ENCODE results near the gene INCENP.

Gene INCENP

DNA sequence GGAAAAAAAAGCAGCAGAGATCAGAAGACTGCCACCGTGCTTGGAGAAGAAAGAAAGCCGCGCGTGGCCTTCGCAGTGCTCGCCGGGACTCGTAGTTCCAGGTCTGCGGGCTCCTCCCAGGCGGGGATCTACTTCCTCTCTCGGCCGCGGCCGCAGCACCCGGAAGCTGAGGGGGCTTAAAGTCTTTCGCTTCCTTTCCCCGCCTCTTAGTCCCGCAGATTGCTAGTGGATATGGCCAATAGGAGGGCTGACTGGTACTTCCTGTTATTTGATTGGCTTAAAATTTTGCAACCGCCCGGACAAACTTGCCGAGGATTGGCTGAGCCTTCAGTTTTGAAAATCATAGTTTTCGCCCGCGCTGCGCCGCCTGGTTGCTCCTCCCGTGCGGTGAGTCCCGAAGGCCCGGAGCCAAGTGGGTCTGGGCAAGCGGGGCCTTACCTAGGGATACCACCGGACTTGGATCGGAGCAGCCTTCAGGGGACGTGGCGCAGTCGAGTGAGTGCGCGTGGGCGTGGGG, at the start of gene INCENP:
TSS of gene INCENP (plus strand) at position 343 of the 517 bp plus-strand sequence. CDS start 4,151 bp downstream, outside the sequence.
- Histone ChIP-seq H4K20me1 (ENCODE audit: insufficient read depth, low read length) (no peaks in the 10 kb centered on the region), H3K9ac (ENCODE audit: low read length) (peak within 1 kb of the TSS; percentile 80), H3K36me3 (replicated peaks; ENCODE audit: insufficient read depth, low read length) (no peaks in the 10 kb centered on the region; the same call in 1 of the 2 replicates), H3K9me3 (replicated peaks; ENCODE audit: insufficient read depth, low read length) (no peaks in the 10 kb centered on the region), H3K4me2 (ENCODE audit: low read depth, low read length) (peak within 1 kb of the TSS; percentile 93), H3K79me2 (ENCODE audit: low read length) (peaks cover 50% of the 10 kb centered on the region), H3K4me3 (ENCODE audit: low read length) (peak within 1 kb of the TSS; percentile 94), H2AFZ (ENCODE audit: low read length) (peak within 1 kb of the TSS; percentile 90), H3K9me2 (replicated peaks; ENCODE audit: insufficient read depth, low read length) (no peaks in the 10 kb centered on the region), H3K4me1 (ENCODE audit: low read length) (peaks cover 6% of the 10 kb centered on the region; the same call in 1 of the 2 replicates), H3K27ac (ENCODE audit: low read length) (peak within 1 kb of the TSS; percentile 31; the same call in 1 of the 2 replicates), H3F3A (ENCODE audit: insufficient read depth, low read length) (no peaks in the 10 kb centered on the region), H3K27me3 (replicated peaks; ENCODE audit: insufficient read depth, low read length) (no peaks in the 10 kb centered on the region)
- peak; percentile 99 for DNase-seq
- no peak for TF ChIP-seq EZH2phosphoT487 (IDR thresholded peaks at IDR 0.05; ENCODE audit: low read length)
- no peak for TF ChIP-seq EZH2 (optimal IDR thresholded peaks at IDR 0.05; ENCODE audit: low read depth, low read length)
- TF ChIP-seq, protein P1, sequence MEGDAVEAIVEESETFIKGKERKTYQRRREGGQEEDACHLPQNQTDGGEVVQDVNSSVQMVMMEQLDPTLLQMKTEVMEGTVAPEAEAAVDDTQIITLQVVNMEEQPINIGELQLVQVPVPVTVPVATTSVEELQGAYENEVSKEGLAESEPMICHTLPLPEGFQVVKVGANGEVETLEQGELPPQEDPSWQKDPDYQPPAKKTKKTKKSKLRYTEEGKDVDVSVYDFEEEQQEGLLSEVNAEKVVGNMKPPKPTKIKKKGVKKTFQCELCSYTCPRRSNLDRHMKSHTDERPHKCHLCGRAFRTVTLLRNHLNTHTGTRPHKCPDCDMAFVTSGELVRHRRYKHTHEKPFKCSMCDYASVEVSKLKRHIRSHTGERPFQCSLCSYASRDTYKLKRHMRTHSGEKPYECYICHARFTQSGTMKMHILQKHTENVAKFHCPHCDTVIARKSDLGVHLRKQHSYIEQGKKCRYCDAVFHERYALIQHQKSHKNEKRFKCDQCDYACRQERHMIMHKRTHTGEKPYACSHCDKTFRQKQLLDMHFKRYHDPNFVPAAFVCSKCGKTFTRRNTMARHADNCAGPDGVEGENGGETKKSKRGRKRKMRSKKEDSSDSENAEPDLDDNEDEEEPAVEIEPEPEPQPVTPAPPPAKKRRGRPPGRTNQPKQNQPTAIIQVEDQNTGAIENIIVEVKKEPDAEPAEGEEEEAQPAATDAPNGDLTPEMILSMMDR (IDR thresholded peaks at IDR 0.05; ENCODE audit: low read length), result no peak

DNA sequence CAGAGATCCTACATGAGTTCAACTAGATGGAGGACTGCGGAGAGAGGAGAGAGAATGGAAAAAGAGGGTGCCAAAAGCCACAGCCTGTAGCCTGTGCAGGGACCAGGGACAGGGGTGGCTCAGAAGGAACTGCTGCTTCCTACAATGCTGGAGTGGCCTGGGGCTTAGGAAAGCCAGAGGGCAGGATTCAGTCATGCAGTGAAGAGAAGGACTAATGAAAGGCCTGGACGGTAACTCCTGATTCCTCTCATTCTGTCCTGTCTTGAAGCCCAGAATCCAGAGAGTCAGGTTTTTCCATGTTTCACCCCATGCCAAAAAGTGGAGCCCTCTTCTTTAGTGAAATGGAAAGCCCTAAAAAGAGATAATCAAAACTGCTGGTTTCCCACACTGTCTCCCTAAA, 48.4 kb upstream of the INCENP start:
- H3F3A ChIP-seq (ENCODE audit: insufficient read depth, low read length), result no peaks in the 10 kb centered on the region
- no peak overlapping the region for H3K9ac ChIP-seq (ENCODE audit: low read length)
- DNase-seq, result no peak
- no peaks in the 10 kb centered on the region for H4K20me1 ChIP-seq (ENCODE audit: insufficient read depth, low read length)
- H2AFZ ChIP-seq (ENCODE audit: low read length), result no peak overlapping the region
- no peaks in the 10 kb centered on the region for H3K27me3 ChIP-seq (replicated peaks; ENCODE audit: insufficient read depth, low read length)
- no peaks in the 10 kb centered on the region for H3K36me3 ChIP-seq (replicated peaks; ENCODE audit: insufficient read depth, low read length)
- H3K79me2 ChIP-seq (ENCODE audit: low read length), result no peaks in the 10 kb centered on the region
- no peaks in the 10 kb centered on the region for H3K9me3 ChIP-seq (replicated peaks; ENCODE audit: insufficient read depth, low read length)
- H3K4me1 ChIP-seq (ENCODE audit: low read length), result no peaks in the 10 kb centered on the region
- no peak overlapping the region for H3K27ac ChIP-seq (ENCODE audit: low read length)
- TF ChIP-seq EZH2 (optimal IDR thresholded peaks at IDR 0.05; ENCODE audit: low read depth, low read length), result no peak
- no peaks in the 10 kb centered on the region for H3K9me2 ChIP-seq (replicated peaks; ENCODE audit: insufficient read depth, low read length)
- H3K4me2 ChIP-seq (ENCODE audit: low read depth, low read length), result no peak overlapping the region
- no peak overlapping the region for H3K4me3 ChIP-seq (ENCODE audit: low read length)

DNA sequence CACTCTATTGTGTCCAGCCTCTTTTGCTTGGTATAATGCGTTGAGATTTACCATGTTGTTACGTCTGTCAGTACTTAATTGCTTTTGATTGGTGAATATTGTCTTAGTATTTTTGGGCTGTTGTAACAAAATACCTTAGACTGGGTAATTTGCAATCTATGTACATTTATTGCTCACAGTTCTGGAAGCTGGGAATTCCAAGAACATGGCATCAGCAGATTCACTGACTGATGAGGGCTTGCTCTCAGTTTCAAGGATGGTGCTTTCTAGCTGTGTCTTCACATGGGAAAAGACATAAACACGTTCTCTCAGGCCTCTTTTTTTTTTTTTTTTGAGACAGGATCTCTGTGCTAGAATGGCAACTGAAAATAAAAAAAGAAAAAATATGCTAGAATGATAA, 46.7 kb upstream of the INCENP start:
- no peaks in the 10 kb centered on the region for H3K79me2 ChIP-seq (ENCODE audit: low read length)
- H3K9me2 ChIP-seq (replicated peaks; ENCODE audit: insufficient read depth, low read length), result no peaks in the 10 kb centered on the region
- no peak overlapping the region for H3K4me2 ChIP-seq (ENCODE audit: low read depth, low read length)
- H3K9ac ChIP-seq (ENCODE audit: low read length), result no peak overlapping the region
- no peak overlapping the region for H2AFZ ChIP-seq (ENCODE audit: low read length)
- H3K4me1 ChIP-seq (ENCODE audit: low read length), result peaks cover 6% of the 10 kb centered on the region; the same call in 1 of the 2 replicates
- no peaks in the 10 kb centered on the region for H3K27me3 ChIP-seq (replicated peaks; ENCODE audit: insufficient read depth, low read length)
- H3K27ac ChIP-seq (ENCODE audit: low read length), result no peak overlapping the region
- H3F3A ChIP-seq (ENCODE audit: insufficient read depth, low read length), result no peaks in the 10 kb centered on the region
- DNase-seq, result no peak
- H3K4me3 ChIP-seq (ENCODE audit: low read length), result no peak overlapping the region
- no peaks in the 10 kb centered on the region for H3K9me3 ChIP-seq (replicated peaks; ENCODE audit: insufficient read depth, low read length)
- H3K36me3 ChIP-seq (replicated peaks; ENCODE audit: insufficient read depth, low read length), result no peaks in the 10 kb centered on the region
- H4K20me1 ChIP-seq (ENCODE audit: insufficient read depth, low read length), result no peaks in the 10 kb centered on the region
- TF ChIP-seq EZH2 (optimal IDR thresholded peaks at IDR 0.05; ENCODE audit: low read depth, low read length) (no peak), EZH2phosphoT487 (IDR thresholded peaks at IDR 0.05; ENCODE audit: low read length) (no peak)
- TF ChIP-seq, protein P1 (IDR thresholded peaks at IDR 0.05; ENCODE audit: low read length), result no peak
